ENCODE data around the gene CNTN1. TPM values are rescaled to one million over a fixed set of nuclear protein-coding genes. Genes with fewer than 3 reads are reported as not detected.

CNTN1 gene
- total RNA-seq, 3 donors from 2014 or later = 0.38 to 6.9 (median 1.3) TPM

DNA sequence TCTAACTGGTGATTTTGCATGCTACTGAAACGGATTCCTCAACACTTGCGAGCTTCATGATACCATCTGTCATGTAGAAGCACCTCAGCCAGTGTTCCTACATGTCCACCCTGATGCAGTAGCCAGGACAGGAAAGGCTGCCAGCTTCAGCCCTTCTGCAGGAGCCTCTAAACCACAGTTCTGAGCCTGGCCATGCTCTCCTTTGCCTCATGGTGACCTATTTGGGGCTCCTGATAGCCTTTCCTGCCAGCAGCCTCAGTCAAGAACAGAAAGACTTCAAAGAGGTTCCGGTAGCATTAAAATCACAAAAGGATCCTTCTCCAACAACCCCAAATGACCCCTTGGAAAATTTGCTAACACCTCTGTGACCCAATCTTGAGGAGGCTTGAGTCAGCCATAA is 96.0 kb downstream of the CNTN1 start:
- no peak for ATAC-seq
- TF ChIP-seq, protein P1, sequence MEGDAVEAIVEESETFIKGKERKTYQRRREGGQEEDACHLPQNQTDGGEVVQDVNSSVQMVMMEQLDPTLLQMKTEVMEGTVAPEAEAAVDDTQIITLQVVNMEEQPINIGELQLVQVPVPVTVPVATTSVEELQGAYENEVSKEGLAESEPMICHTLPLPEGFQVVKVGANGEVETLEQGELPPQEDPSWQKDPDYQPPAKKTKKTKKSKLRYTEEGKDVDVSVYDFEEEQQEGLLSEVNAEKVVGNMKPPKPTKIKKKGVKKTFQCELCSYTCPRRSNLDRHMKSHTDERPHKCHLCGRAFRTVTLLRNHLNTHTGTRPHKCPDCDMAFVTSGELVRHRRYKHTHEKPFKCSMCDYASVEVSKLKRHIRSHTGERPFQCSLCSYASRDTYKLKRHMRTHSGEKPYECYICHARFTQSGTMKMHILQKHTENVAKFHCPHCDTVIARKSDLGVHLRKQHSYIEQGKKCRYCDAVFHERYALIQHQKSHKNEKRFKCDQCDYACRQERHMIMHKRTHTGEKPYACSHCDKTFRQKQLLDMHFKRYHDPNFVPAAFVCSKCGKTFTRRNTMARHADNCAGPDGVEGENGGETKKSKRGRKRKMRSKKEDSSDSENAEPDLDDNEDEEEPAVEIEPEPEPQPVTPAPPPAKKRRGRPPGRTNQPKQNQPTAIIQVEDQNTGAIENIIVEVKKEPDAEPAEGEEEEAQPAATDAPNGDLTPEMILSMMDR (IDR thresholded peaks at IDR 0.05) = no peak
- DNase-seq = no peak
- Histone ChIP-seq H3K4me1 (ENCODE audit: low read depth) (no peaks in the 10 kb centered on the region), H3K4me3 (no peak overlapping the region), H3K36me3 (ENCODE audit: low read depth) (no peaks in the 10 kb centered on the region), H3K9me3 (no peaks in the 10 kb centered on the region)
- intact Hi-C loops (cut with DNase I, micrococcal nuclease) = no loop called here

DNA sequence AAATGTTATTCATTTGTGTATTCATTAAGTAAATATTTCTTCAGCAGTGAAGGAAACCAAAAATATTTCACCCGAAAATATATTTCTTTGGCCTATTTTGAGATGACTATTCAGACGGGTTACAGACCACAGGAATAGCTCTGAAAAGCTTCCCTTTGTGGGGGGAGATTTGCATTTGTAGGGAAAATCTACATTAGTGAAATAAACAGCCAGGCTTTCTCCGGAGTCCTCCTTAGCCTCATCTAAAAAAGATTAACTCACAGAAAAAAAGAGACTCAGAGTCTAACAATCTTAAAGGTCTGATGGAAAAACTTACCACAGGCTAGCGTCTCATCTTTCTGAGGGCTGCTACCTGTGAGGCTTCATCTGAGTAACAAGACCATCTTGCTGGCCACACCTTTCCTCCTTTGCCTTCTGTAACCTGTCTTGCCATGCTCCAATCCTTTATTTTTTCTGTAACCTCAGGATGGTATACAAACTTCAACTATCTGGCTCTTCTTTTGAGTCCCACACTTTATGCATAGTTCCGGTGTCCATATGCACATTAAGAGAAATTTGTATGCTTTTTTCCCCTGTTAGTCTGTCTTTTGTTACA is 100.7 kb downstream of the CNTN1 start:
- Histone ChIP-seq H3K9me3 (no peaks in the 10 kb centered on the region), H3K4me1 (ENCODE audit: low read depth) (no peaks in the 10 kb centered on the region), H3K36me3 (ENCODE audit: low read depth) (no peaks in the 10 kb centered on the region), H3K4me3 (no peak overlapping the region)
- TF ChIP-seq, protein P1 (IDR thresholded peaks at IDR 0.05) = no peak
- DNase-seq = no peak
- intact Hi-C loops (cut with DNase I, micrococcal nuclease) = no loop called here
- ATAC-seq = no peak

DNA sequence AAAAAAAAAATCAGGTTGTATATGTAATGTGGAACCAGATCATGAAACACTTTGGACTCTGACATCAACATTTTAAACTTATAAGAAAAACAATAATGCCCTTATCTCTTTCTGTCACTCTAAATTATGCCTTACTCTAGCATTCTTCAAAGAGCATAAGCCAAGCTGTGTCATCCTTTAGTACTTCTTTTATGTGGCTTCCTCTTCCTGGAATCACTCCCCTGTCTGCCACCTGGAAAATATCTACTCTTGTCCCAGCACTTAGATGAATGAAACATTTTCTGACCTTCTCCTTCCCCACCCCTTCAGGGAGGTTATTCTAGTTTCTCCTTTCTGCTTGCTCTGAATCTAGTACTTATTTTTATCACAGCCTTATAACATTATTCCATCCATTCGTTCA is 101.2 kb downstream of the CNTN1 start:
- intact Hi-C loops (cut with DNase I, micrococcal nuclease) = no loop called here
- no peaks in the 10 kb centered on the region for H3K36me3 ChIP-seq (ENCODE audit: low read depth)
- H3K4me1 ChIP-seq (ENCODE audit: low read depth) = no peaks in the 10 kb centered on the region
- no peak for DNase-seq
- ATAC-seq = no peak
- H3K4me3 ChIP-seq = no peak overlapping the region
- no peaks in the 10 kb centered on the region for H3K9me3 ChIP-seq
- TF ChIP-seq, protein P1 (IDR thresholded peaks at IDR 0.05) = no peak

DNA sequence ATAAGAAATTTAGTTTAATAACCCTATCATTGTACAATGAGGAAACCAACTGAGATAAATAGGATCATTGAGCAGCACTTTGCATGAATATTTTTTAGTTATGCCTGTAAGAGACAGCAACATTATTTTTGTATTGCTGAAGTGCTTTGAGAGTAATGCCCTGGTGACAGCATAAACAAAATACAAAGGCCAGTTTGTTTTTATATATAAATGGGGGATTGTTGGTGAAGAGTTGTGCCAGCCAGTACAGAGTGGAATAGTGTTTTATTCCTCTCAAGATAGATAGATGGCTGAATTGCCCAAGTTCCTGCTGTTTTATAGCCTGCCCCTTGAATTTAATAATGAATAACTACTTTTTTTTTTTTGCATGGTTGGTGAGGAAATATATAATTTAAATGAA is 101.8 kb downstream of the CNTN1 start:
- no peak for ATAC-seq
- Histone ChIP-seq H3K4me1 (ENCODE audit: low read depth) (no peaks in the 10 kb centered on the region), H3K9me3 (no peaks in the 10 kb centered on the region), H3K4me3 (no peak overlapping the region), H3K36me3 (ENCODE audit: low read depth) (no peaks in the 10 kb centered on the region)
- no peak for DNase-seq
- intact Hi-C loops (cut with DNase I, micrococcal nuclease) = no loop called here
- TF ChIP-seq, protein P1 (IDR thresholded peaks at IDR 0.05) = no peak

DNA sequence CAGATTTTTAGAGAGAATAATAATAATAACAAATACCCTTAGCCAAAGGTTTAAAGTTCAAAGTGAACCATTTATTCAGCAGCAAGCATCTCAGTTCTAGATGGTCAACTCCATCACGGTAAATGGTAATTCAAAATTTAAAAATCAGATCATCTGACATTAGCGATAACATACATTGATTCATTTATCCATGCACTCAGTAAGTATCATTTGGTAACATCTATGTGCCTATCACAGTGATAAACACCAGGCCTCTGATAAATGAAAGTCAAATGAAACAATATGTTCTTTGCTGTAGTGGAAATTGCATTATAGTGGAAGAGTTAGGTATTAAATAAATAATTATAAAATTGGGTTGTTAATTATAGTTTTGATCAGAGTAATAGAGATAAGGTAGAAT is 108.8 kb downstream of the CNTN1 start:
- ATAC-seq (no peak), DNase-seq (no peak)
- Histone ChIP-seq H3K9me3 (no peaks in the 10 kb centered on the region), H3K4me1 (ENCODE audit: low read depth) (no peaks in the 10 kb centered on the region), H3K36me3 (ENCODE audit: low read depth) (no peaks in the 10 kb centered on the region), H3K4me3 (no peak overlapping the region)
- TF ChIP-seq, protein P1 (IDR thresholded peaks at IDR 0.05) = no peak
- intact Hi-C loops (cut with DNase I, micrococcal nuclease) = no loop called here

DNA sequence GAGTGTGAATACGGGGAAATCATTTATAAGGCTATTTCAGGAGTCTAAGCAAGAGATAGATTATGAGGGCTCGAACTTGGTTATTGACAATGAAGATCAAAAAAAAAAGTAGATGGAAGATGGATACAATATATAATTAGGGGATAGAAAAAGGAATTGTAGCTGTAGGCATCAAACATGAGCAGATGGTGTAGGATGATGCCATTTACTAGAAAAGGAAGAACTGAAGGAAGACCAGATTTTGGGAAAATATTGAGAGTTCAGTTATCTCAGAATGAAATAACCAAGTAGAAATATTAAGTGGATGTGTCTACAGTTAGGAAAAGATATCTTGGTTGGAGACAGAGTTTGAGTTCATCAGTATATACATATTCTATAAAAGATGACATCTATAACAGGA is 109.6 kb downstream of the CNTN1 start:
- ATAC-seq (no peak), DNase-seq (no peak)
- Histone ChIP-seq H3K36me3 (ENCODE audit: low read depth) (no peaks in the 10 kb centered on the region), H3K9me3 (no peaks in the 10 kb centered on the region), H3K4me1 (ENCODE audit: low read depth) (no peaks in the 10 kb centered on the region), H3K4me3 (no peak overlapping the region)
- intact Hi-C loops (cut with DNase I, micrococcal nuclease) = no loop called here
- TF ChIP-seq, protein P1 (IDR thresholded peaks at IDR 0.05) = no peak
